NCI-H2107 (cell line): ENCODE measurements around the gene C6orf120.

ENCODE experiments used
- DNase-seq: peaks from one replicate; lab custom pipeline; 2025; lab: John Stamatoyannopoulos, UW

C6orf120 gene

DNA sequence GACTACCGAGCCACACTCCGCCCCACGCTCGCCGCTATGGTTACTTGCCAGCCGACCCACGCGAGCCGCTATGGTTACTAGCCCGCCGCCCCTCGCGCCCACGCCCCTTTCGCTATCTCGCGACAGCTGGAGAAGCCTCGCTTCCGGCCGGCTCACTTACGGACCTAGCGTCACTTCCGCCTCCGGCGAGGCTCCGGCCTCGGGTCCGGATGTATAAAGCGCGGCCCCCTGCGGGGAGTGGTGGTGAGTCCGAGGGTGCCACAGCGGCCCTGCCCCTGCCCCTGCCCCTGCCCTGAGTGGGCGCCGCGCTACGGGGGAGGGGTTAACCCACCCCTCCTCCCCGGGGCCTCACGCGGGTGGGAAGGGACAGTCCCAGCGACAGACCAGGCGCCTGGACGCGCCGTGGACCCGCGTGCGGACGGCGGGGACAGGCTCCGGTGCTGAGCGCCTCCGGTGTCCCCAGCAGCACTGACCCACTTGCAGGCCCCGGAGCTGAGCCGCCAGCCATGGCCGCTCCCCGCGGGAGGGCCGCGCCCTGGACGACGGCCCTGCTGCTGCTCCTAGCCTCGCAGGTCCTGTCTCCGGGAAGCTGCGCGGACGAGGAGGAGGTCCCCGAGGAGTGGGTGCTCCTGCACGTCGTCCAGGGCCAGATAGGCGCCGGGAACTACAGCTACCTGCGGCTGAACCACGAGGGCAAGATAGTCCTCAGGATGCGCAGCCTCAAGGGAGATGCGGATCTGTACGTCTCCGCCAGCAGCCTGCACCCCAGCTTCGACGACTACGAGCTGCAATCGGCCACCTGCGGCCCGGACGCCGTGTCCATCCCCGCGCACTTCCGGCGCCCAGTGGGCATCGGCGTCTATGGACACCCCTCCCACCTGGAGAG lies at the start of gene C6orf120, which contains the start of gene WDR27:
Gene C6orf120 (plus strand): TSS at position 173 of the 886 bp plus-strand sequence. CDS start 334 bp downstream, at position 507.
Gene WDR27 (minus strand): TSS at position 76 of the 886 bp plus-strand sequence. CDS start 13,024 bp downstream, outside the sequence.
- peak; percentile 92 for DNase-seq

DNA sequence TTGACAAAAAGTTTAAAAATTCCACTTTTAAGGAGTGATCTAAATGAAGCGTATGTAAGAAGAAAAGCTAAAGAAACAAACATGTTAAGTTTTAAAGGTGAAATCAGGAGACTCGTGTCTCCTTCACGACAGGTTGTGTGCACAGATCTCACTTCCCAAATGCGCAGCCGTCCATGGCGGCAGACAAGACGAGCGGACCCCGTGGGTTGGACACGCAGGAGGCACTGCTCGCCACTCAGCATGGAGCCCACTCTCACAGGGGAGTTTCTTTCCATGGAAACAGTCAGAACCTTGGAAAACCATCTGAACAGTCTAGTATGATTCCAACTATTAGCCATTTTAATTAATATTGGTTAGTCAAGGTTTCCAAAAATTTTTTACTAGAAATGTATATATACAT lies 49.0 kb upstream of the C6orf120 start:
- DNase-seq: no peak

DNA sequence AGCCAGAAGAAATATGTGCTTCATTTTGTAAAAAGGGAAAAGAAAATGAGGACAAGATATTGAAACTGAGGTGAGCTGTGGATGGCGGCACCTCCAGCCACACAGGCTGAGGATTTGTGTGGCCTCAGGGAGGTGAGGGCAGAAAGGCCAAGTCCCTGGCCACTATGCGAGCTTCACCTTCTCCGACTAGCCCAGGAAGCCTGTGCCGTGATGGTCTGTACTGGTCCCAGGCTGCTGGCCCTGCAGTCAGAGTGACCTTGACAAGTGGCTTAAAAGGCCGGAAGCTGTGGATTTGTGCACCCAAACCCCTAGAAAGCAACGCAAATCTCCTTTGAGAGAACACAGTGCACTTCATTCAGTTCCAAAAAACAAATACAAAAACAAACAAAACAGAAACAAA lies 48.2 kb upstream of the C6orf120 start:
- DNase-seq: no peak

DNA sequence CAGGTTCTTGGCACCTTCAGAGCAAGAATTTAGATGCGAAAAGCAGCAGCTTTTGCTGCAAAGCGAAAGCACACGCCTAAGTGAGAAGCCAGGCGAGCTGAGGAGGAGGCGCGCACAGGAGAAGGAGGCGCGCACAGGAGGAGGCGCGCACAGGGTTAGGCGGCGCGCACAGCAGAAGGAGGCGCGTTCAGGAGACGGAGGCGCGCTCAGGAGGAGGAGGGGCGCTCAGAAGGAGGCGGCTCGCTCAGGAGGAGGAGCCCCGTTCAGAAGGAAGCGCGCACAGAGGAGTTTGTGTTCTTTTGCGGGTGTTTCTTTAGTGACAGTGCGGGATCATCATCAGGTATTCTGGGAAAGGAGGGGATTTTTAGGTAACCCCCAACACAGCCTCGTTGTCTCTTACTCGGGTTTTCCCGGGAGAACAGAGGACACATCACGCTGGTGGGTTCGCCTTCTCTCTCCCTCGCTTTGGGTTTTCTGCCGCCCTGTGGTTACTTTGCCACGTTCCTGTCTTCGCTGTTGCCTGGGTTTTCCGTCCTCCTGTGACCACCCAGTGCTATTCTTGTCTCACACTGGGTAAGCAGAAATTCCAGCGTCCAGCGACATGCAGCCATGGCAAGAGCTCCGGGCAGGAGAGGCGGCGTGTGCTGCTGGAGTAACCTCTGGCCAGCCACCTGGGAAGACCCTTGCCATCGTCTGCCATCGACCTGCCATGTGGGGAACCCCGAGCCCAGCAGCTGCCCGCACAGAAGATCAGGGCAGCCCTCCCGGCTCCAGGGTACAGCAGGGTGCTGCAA lies 47.1 kb upstream of the C6orf120 start:
- no peak for DNase-seq

DNA sequence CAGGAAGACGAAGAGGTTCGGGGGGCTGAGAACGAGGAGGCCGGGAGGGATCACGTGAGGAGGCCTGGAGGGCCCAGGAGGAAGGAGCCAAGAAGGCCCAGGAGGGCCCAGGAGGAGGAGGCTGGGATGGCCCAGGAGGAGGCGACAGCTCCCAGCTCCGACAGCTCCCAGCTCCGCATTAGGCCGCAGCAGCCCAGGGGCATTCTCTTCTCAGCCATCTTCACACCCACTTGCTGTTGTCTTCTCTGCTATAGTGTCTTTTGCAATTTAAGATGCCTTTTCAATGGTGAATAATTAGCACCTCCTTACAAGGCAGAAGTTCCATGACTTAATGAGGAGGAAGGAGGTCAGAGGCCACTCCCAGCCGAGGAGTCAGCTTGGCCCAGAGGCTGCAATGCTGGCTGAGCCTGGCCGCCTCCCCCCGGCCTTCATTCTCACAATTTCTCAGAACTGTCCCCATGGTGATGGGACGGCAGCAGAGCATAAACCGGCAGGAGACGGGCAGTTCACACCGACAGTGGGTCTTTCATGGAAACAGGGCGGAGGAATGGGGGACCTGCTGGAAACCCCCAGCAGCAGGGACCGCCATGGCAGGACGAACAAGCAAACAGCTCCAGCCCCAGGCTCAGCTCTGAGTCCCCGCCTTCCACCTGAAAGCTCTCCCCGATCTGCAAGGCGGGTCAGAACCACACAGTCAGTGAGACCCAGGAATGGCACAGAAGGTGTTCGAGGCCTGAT lies 45.2 kb upstream of the C6orf120 start:
- DNase-seq: no peak

DNA sequence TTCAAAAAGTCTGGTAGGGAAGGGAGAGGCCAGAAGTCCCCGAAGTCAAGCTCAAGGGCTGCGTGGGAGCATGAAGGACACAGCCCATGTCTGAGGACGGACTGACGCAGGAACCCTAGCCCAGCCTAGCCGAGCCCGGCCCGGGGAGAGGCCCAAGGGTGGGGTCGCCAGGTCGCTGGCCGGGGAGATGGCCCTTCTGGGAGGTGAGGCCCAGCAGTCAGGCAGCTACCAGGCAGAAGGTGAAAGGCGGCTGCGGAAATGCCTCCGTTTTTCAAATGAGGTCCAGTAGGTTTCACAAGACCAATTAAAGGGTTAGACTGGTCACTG lies 44.7 kb upstream of the C6orf120 start:
- DNase-seq: no peak

DNA sequence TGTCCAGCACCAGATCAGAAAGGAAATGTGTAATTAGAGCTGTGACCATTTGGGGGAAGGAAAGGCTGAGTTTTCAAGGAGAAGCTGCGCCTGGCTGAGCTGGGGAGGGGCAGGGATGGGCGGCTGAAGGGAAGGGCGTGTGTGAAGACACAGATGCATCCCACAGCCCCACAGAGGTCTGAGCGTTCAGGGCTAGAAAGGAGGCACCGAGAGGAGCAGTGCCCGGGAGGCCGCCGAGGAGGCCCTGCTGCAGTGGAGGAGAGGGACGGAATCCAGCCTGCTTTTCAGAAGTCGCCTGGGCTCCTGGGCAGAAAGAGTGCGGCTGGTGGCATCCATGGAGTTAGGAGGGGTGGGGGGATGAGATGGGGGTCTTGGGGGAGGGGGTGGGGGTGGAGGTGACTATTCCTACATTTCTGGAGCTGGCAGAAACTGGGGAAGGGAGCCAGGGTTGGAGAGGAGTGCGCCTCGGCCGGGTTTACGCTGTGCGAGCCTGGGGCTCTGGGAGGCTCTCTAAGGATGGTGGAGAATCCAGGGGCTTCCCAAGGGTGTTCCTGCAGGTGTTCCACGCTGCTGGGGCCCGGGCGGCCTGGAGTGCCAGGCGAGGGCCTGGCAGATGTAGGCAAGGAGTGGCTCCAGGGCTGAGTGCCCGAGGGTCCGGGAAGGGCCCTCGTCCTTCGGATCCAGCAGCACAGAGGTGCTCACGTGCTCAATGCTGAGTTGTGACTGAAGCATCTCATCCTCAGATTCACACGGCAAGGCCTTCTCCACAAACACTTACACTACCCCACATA lies 41.9 kb upstream of the C6orf120 start:
- no peak for DNase-seq

DNA sequence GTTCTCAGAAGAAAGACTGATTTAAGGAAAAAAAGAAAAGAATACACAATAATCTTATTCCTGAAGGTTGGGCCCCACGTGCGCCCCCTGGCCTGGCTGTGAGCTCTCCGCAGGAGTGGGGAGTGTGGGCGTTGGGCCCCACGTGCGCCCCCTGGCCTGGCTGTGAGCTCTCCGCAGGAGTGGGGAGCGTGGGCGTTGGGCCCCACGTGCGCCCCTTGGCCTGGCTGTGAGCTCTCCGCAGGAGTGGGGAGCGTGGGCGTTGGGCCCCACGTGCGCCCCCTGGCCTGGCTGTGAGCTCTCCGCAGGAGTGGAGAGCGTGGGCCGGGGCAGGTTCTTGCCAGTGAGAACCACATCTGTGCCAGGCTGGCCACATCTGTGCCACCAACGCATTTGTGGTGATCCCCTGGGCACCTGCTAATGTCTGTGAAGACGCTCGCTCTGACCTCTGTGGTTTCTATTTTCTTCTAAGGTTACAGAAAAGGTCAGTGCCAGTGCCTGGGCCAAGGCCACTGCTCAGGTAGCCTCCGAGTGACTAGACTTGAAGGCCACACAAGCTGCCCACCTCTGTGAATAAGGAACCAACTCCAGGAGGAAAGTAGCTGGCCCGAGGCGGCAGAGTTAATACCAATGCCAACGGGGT lies 41.1 kb upstream of the C6orf120 start:
- DNase-seq: no peak

DNA sequence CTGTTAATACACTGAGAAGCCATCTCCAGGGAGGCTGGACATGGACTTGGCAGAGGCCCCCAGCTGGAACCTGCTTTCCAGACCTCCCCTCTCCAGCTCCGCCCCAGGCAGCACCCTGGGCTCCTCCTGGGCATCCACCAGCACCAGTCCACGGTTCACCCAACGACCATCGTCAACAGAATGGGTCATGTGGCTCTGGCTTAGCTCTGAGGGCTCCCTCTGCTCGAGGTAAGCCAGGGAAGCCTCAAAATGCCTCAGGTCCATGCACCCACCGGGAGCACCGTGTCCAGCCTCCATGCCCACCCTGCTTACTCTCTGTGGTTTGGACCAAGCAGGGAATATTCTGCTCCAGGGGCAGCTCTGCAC lies 40.6 kb upstream of the C6orf120 start:
- no peak for DNase-seq

DNA sequence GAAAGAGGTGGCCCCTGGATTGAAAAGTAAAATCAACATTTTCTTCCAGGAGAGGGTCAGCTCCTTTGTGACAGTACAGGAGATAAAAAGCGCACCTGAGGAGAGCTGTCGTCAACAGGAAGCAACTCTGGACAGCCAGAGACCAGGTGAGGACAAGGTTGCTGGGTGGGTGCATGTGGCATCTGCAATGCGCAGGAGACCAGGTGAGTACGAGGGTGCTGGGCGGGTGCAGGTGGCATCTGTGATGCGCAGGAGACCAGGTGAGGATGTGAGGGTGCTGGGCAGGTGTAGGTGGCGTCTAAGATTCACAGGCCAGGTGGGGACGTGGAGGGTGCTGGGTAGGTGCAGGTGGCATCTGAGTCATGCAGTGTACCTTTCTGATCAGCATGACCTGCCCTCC lies 38.5 kb upstream of the C6orf120 start:
- DNase-seq: no peak

DNA sequence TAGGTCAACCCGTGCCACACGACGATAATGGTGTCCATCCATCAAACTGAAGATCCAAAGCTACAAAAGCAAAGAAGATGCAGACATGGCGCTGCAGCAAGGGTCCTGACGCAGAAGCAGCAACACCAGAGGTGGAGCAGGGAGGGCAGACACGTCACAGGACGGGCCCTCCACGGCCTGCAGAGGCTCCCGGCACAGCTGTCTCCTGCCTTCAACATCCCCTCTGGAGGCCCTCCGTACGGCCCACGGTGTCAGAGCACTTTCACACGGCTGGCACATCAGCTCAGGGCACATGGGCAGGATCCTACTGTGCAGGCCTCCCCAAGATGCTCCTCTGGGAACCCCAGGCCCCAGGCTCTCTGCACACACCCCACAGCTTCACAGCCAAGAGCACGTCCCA lies 37.7 kb upstream of the C6orf120 start:
- no peak for DNase-seq

DNA sequence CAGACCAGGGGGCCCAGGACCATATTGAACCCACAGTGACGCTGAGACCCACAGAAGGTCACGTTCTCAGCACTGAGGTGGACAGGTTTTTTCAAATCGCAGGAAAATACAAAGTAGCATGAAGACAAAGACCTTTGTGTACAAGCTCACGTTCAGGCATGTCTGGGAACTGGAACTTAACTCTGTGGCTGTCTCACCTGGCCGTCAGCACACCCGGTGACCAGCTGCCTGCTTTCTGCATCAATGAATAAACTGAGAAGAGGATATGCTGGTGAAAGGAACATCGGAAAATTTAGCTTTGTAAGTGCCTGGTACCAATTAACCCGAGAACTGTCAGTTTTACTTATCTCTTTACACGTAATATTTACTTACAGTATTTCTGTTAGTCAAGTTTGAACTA lies 36.6 kb upstream of the C6orf120 start:
- peak; percentile 37 for DNase-seq

DNA sequence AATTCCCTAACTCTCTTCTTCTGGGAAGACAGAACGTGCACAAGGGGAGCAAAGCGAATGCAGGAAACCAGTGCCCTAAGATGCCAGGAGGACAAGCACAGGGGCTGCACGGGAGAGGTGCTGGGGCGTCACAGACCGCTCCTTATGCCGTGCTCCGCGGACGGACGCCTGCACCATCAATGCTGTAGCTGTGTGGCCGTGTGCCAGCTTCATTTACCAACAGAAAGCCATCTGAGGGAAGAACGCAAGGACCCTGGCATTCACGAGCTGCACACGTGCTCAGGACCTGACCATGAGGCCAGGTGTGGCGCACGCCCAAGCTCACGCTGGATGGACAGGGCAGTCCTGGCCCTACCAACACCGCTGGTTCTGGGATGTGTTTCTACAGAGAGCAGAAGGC lies 35.5 kb upstream of the C6orf120 start:
- no peak for DNase-seq

DNA sequence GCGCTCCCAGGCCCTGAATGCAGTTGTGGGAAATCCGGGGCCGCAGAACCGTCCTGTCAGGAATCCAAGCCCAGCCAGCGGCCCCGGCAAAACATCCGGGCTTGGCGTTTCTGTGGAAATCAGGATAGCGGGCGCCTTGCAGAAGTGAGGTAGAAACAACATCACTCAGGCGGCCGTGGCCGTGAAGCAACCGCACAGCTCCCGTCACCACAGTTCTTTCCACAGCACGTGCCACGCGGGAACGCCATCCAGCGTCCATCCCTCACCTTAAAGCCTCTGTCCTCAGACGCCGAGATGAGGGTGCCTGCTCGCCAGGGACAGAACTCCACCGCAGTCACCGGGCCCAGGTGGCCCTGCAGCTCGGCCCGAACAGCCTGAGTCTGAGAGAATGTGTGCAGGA lies 34.2 kb upstream of the C6orf120 start:
- DNase-seq: no peak

DNA sequence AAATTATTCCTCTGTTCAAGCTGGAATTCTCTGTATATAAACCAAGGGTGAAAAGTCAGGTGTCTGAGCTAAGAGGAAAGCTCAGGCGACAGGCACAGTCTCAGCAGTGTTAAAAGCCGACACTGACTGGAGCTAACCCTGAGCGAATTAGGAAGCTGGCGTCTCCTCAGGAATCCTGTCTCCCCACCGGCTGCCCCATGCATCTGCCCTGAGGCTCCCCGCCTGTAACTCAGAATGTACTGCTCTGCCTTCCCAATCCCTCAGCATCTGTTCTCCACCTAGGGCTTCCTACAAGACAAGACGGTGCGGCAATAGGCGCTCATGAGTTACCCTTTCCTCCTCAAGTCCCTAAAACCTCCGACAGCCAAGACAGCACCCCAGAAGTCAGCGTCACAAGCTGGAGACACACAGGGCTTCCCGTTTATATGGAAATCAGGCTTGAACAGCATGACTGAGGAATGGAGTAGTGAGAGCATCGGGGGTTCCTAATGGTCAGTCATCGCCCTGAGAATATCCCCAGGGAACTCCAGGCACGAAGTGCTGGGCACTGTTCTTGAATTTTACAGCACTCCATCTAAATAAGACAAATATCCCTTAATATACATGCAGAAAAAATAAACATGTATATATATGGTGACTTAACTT lies 33.6 kb upstream of the C6orf120 start:
- no peak for DNase-seq

DNA sequence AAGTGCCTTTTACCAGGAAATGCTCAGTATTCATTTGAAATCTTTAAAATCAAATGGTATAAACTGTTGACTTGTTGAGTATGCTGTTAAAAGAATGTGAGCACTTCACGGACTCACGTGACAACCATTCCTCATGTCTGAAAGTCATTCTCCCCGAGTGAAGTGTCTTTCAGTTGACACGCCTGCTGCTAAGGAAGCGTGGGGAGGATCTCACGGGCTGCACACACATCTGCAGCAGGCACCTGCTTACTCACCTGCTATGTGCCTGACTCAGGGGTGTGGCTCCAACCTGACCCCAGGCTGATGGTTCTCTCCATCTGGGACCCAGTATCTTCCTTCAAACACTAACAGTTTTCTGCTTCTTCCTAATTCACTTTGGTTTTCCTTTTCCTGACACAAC lies 32.8 kb upstream of the C6orf120 start:
- DNase-seq: no peak

DNA sequence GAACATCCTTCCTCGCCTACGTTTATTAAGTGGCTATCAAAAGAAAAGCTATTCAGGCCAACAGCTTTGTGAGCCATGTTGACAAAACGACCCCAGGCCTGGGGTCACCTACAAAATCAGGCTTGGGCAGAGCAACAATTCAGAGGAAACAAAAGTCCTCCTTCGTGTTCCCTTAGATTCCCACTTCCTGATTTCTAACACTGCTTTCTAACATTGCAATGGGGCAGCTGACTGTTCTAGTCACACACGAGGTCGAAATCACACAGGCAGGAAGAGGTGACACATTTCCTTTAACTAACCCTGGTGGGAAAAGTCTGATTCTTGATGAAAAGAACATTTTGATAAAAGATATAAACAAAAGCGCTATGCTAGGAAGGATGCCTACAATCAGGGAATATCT lies 32.0 kb upstream of the C6orf120 start:
- DNase-seq: no peak

DNA sequence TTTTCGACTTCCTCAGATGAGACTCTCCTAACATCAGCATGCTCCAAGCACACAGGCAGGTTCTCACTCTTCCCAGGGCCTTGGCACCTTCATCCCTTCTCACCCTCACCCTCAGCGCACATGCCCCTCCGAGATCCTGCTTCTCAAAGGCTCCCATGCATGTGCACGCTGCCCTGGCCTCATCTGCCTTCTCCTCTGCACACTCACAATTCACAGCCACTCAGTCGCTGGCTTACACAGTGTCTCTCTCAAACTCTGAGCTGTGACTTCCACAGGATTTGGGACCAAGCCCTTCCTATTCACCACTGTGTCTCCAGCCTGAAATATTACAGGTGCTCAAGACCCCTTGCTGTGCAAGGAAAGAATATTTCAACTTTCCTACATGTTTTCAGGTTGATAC lies 30.4 kb upstream of the C6orf120 start:
- no peak for DNase-seq

DNA sequence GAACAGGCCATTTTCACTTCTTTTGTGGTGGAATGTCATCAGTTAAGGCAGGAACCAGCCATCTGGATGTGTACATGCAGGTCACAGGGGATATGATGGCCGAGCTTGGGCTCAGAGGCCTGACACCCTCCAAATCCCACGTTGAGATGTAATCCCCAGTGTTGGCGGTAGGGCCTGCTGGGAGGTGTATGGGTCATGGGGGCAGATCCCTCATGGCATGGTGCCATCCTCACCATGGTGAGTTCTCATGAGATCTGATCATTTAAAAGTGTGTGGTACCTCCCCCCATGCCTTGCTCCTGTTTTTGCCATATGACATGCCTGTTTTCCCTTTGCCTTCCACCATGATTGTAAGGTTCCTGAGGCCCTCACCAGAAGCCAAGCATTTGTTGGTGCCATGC lies 26.9 kb upstream of the C6orf120 start:
- no peak for DNase-seq

DNA sequence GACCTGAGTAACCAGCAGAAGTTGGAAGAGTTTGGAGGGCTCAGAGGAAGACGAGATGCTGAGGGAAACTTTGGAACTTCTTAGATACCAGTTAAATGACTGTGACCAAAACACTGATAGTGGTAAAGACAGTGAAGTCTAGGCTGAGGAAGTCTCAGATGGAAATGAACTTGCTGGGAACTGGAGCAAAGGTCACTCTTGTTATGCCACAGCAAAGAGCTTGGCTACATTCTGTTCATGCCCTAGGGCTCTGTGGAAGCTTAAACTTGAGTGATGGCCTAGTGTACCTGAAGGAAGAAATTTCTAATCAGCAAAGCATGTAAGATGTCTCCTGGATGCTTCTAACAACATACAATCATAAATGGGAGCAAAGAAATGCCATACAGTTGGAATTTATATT lies 24.8 kb upstream of the C6orf120 start:
- DNase-seq: no peak

DNA sequence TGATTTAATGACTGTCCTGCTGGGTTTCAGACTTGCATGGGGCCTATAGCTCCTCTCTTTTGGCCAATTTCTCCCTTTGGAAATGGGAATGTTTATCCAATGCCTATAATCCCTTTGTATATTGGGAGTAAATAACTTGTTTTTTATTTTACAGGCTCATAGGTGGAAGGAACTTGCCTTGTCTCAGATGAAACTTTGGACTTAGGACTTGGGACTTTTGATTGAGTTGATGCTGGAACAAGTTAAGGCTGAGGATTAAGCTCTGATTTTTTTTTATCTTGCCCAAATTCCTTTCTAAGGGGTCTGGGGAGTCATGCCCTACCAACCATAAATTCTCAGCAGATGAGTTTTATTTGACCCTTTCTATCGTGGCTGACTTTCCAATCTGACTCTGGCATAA lies 23.6 kb upstream of the C6orf120 start:
- no peak for DNase-seq
